Erythroblast (primary cell): Measurements from ENCODE around the gene MAP1LC3A.

Experiments
- GATA1 ChIP-seq: IDR thresholded peaks from 2 replicates; pipeline ENCODE4 v1.6.1; 2011; ENCODE audit warnings: low read depth, mild to moderate bottlenecking, control low read depth, low read length, moderate library complexity
- POLR2A ChIP-seq: IDR thresholded peaks from 2 replicates; pipeline ENCODE4 v1.6.1; 2011; ENCODE audit warnings: mild to moderate bottlenecking, low read length

DNA sequence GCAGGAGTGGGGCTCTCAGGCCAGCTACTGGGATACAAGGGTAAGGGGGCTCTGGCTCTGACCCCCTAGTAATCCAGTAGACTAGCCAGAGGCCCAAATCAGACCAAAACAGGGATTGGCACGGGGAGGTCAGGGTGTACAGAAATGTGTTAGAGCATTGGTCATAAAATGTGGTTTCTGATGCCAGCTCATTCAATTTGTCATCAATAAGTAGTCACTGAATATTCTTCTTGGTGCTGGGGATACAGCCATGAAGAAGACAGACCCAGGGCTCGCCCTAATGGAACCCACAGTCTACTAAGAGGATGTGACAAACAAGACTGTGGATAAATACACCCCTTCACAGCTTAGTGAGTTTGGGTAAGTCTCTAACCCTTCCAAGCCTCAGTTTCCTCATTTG lies 11.1 kb downstream of the MAP1LC3A start:
- TF ChIP-seq POLR2A (no peak), GATA1 (no peak)
